Peyer's patch (tissue), 4 donors: Measurements from ENCODE around the gene GXYLT2.

Experiments
- POLR2A ChIP-seq, 2 donors: fragments of 450-650 bp; IDR thresholded peaks; one replicate each; pipeline ENCODE4 v1.5.1; 2017; ENCODE audit warnings: antibody characterized with exemption in 2 of 2, mild to moderate bottlenecking in 2 of 2, moderate library complexity in 2 of 2
- TF ChIP-seq, protein P1 (sequence below), 6 experiments: fragments of 450-650 bp in 4 of 6; fragments of 200-600 bp in 2 of 6; sonication (generic) in 1 of 6; IDR thresholded peaks; one replicate each; pipeline ENCODE4 v1.5.1; 2017 to 2019; ENCODE audit warnings: antibody characterized with exemption in 6 of 6, mild to moderate bottlenecking in 3 of 6, moderate library complexity in 1 of 6

DNA sequence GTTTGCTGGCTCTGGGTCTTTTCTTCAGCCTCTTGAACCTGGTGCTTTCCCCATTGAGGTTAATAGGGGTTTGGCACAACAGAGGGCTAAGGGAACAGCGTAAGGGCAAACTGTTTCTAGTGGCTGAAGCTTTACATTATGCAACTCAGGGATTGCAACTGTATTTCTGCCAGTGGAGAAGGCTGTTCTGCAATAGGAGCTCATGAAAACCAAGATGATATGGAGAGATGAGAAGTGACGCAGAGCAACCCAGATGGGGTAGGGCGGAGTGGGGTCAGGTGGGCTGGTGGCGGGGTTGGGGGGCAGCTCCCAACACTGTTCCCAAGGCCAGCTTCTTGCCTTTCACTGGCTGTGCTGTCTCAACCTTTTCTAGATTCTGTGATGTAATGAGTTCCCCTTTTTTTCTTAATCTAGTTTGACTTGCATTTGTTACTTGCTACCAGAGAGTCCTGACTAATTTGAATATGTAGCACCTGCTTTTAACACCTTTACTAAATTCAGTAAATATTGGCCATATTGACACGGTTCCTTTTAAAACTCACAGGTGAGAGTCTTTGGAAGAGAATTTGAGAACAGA, 7.2 kb downstream of the GXYLT2 start:
- TF ChIP-seq, protein P1, sequence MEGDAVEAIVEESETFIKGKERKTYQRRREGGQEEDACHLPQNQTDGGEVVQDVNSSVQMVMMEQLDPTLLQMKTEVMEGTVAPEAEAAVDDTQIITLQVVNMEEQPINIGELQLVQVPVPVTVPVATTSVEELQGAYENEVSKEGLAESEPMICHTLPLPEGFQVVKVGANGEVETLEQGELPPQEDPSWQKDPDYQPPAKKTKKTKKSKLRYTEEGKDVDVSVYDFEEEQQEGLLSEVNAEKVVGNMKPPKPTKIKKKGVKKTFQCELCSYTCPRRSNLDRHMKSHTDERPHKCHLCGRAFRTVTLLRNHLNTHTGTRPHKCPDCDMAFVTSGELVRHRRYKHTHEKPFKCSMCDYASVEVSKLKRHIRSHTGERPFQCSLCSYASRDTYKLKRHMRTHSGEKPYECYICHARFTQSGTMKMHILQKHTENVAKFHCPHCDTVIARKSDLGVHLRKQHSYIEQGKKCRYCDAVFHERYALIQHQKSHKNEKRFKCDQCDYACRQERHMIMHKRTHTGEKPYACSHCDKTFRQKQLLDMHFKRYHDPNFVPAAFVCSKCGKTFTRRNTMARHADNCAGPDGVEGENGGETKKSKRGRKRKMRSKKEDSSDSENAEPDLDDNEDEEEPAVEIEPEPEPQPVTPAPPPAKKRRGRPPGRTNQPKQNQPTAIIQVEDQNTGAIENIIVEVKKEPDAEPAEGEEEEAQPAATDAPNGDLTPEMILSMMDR (IDR thresholded peaks at IDR 0.05) = no peak
- TF ChIP-seq POLR2A (IDR thresholded peaks at IDR 0.05) = no peak
